OCI-LY3 (cell line): Measurements from ENCODE around the gene SLC44A3.

Experiments
- H2AFZ ChIP-seq: fragments of 200-600, 300-600 bp; shearing (Covaris generic); 2 replicates; pipeline ENCODE4 v1.6.0; 2014; ENCODE audit warnings: antibody characterized with exemption, low read depth, low read length
- H3K27ac ChIP-seq: fragments of 200-600, 300-600 bp; sonication (generic); 2 replicates; pipeline ENCODE4 v1.5.1; 2014; ENCODE audit warnings: mild to moderate bottlenecking, low read length, moderate library complexity, mixed read lengths
- H3K27me3 ChIP-seq: fragments of 200-600, 300-600 bp; sonication (generic); 2 replicates; pipeline ENCODE4 v1.6.1; 2014; ENCODE audit warnings: low read depth, low read length, mixed read lengths
- H3K36me3 ChIP-seq: fragments of 200-600, 300-600 bp; sonication (generic); replicated peaks from 2 replicates; pipeline ENCODE3; 2014; ENCODE audit warnings: low read depth, low read length, mixed read lengths
- H3K4me1 ChIP-seq: fragments of 300-600, 200-600 bp; sonication (generic); 2 replicates; pipeline ENCODE4 v1.6.1; 2014; ENCODE audit warnings: low read length, mixed read lengths
- H3K4me2 ChIP-seq: fragments of 200-600, 300-600 bp; sonication (generic); 2 replicates; pipeline ENCODE4 v1.6.1; 2014; ENCODE audit warnings: low read length, mixed read lengths
- H3K4me3 ChIP-seq: fragments of 300-600, 200-600 bp; sonication (generic); 2 replicates; pipeline ENCODE4 v1.5.1; 2014; ENCODE audit warnings: antibody characterized with exemption, mild to moderate bottlenecking, low read length, moderate library complexity
- H3K79me2 ChIP-seq: fragments of 300-600, 200-600 bp; shearing (Covaris generic); 2 replicates; pipeline ENCODE4 v1.6.1; 2014; ENCODE audit warnings: mild to moderate bottlenecking, low read length, mixed read lengths
- H3K9ac ChIP-seq: fragments of 300-600, 200-600 bp; shearing (Covaris generic); 2 replicates; pipeline ENCODE4 v1.6.0; 2014; ENCODE audit warnings: mild to moderate bottlenecking, low read length, moderate library complexity
- H3K9me3 ChIP-seq: fragments of 200-600, 300-600 bp; shearing (Covaris generic); 2 replicates; pipeline ENCODE4 v1.6.1; 2014; ENCODE audit warnings: low read length, mixed read lengths; ENCODE audit not compliant: insufficient read depth
- H4K20me1 ChIP-seq: fragments of 200-600, 300-600 bp; sonication (generic); 2 replicates; pipeline ENCODE4 v1.6.1; 2016; ENCODE audit warnings: low read length, mixed read lengths; ENCODE audit not compliant: insufficient read depth
- CTCF ChIP-seq: fragments of 200-600, 300-600 bp; sonication (generic); IDR thresholded peaks from 2 replicates; pipeline ENCODE4 v1.5.1; 2014; ENCODE audit warnings: antibody characterized with exemption, low read length, low read depth
- EZH2phosphoT487 ChIP-seq: fragments of 200-600 bp; shearing (Covaris generic); IDR thresholded peaks from 2 replicates; pipeline ENCODE4 v1.6.1; 2018; ENCODE audit warnings: antibody characterized with exemption, mixed run types, low read depth

The SLC44A3 gene

DNA sequence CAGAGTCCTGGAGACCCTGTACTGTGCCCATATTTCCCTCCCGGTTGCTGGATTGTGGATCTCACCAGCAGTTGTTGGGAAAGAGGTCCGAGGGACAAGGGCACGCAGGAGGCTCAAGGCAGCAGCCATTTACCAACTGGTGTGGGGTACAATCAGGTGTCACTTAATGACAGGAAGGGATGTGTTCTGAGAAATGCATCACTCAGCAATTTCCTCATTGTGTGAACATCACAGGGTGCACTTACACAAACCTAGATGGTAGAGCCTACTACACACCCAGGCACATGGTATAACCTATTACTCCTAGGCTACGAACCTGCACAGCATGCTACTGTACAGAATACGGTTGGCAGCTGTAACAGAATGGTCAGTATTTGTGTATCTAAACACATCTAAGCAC lies 20.7 kb downstream of the SLC44A3 start:
- no peak overlapping the region for H3K4me3 ChIP-seq
- no peaks in the 10 kb centered on the region for H3K9me3 ChIP-seq
- H4K20me1 ChIP-seq = no peaks in the 10 kb centered on the region
- H3K27me3 ChIP-seq = 0 out of 2 replicates have a peak, but pooled peaks cover 3% of the 10 kb centered on the region
- no peaks in the 10 kb centered on the region for H3K79me2 ChIP-seq
- no peak overlapping the region for H3K4me2 ChIP-seq
- H2AFZ ChIP-seq = no peak overlapping the region
- TF ChIP-seq EZH2phosphoT487 = no peak
- no peak for TF ChIP-seq CTCF
- H3K36me3 ChIP-seq = no peaks in the 10 kb centered on the region
- no peak overlapping the region for H3K27ac ChIP-seq
- no peaks in the 10 kb centered on the region for H3K4me1 ChIP-seq
- H3K9ac ChIP-seq = no peak overlapping the region

DNA sequence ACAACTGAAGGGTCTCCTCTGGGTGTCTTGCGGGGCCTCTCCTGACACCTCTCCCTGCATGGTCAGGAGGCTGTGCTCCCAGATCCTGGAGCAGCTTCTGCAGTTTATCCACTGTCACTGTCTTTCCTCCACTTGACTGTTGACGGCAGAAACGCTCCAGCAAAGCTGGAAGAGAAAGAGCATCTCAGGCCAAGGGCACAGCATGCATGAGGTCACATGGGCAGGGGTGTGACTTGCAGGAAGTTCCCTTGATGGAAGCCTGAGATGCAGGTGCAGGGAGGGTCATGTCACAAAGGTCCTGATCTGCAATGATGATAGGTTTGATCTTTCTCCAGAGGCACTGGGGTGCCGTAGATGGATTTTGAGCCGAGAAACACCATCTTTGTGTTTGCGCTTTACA lies 23.3 kb downstream of the SLC44A3 start:
- Histone ChIP-seq H3K27ac (no peak overlapping the region), H4K20me1 (no peaks in the 10 kb centered on the region), H3K9ac (no peak overlapping the region), H3K9me3 (no peaks in the 10 kb centered on the region), H3K4me3 (no peak overlapping the region), H3K4me2 (no peak overlapping the region), H3K27me3 (no peaks in the 10 kb centered on the region), H3K36me3 (no peaks in the 10 kb centered on the region), H3K79me2 (no peaks in the 10 kb centered on the region), H2AFZ (no peak overlapping the region), H3K4me1 (no peaks in the 10 kb centered on the region)
- no peak for TF ChIP-seq EZH2phosphoT487
- no peak for TF ChIP-seq CTCF

GRCh38 chr1:94843846-94844245 lies 23.7 kb downstream of the SLC44A3 start:
- Histone ChIP-seq H3K27ac (no peak overlapping the region), H4K20me1 (no peaks in the 10 kb centered on the region), H3K4me1 (no peaks in the 10 kb centered on the region), H3K27me3 (no peaks in the 10 kb centered on the region), H3K9me3 (no peaks in the 10 kb centered on the region), H3K4me2 (no peak overlapping the region), H3K4me3 (no peak overlapping the region), H3K79me2 (no peaks in the 10 kb centered on the region), H3K9ac (no peak overlapping the region), H3K36me3 (no peaks in the 10 kb centered on the region), H2AFZ (no peak overlapping the region)
- no peak for TF ChIP-seq CTCF
- no peak for TF ChIP-seq EZH2phosphoT487

- TF ChIP-seq CTCF = no peak
- Histone ChIP-seq H3K4me1 (no peaks in the 10 kb centered on the region), H3K36me3 (no peaks in the 10 kb centered on the region), H3K4me2 (no peak overlapping the region), H3K79me2 (no peaks in the 10 kb centered on the region), H4K20me1 (no peaks in the 10 kb centered on the region), H3K27ac (no peak overlapping the region), H3K9ac (no peak overlapping the region), H3K27me3 (no peaks in the 10 kb centered on the region), H2AFZ (no peak overlapping the region), H3K9me3 (no peaks in the 10 kb centered on the region), H3K4me3 (no peak overlapping the region)
Measured at GRCh38 chr1:94846308-94846707, 26.2 kb downstream of the SLC44A3 start.
